GM18520 (cell line): ENCODE measurements around the gene ESRRA.
A peak's percentile ranks its signal among the peaks of the same experiment; 100 is the strongest.

Experiments used
- ATAC-seq: cut with Tn5 transposase; IDR thresholded peaks from one replicate; pipeline ENCODE4 v1.9.1; 2021; ENCODE audit not compliant: unreplicated experiment

ESRRA gene

DNA sequence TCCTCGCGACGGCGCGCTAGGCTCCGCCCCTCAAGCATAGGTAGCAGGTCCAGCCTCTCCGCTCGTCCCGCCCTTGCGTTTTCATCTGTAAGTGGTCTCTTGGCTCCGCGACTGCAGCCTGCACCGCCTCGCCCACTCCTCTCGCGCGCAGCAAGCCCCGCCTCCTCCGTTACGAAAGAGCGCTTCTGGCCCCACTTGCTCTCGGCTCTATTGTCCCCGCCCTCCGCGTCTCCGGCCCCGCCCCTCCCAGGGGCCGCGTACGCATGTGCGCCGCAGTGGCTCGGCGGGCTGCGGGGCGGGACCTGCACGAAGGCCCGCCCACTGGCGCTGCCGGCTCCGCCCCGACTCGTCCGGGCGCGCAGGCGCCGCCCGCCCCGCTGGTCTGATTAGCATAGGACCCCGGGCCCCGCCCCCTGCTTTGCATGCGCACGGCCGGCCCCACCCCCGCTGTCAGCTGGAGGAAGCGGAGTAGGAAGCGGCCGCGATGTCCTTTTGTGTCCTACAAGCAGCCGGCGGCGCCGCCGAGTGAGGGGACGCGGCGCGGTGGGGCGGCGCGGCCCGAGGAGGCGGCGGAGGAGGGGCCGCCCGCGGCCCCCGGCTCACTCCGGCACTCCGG lies at the start of gene ESRRA:
Gene ESRRA (plus strand): TSS at position 450 of the 616 bp plus-strand sequence. CDS start 1,656 bp downstream, outside the sequence.
- ATAC-seq: peak; percentile 65

DNA sequence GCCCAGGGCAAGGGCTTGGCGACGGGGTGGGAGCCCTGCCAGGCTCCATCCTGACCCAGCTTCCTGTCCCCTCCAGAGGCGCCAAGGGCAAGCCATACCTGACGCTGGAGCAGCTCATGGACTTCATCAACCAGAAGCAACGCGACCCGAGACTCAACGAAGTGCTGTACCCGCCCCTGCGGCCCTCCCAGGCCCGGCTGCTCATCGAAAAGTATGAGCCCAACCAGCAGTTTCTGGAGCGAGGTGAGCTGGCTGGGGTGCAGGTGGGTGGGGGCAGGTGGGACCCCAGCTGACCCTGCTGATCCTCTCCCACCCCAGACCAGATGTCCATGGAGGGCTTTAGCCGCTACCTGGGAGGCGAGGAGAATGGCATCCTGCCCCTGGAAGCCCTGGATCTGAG lies 49.0 kb upstream of the ESRRA start:
- ATAC-seq: no peak

DNA sequence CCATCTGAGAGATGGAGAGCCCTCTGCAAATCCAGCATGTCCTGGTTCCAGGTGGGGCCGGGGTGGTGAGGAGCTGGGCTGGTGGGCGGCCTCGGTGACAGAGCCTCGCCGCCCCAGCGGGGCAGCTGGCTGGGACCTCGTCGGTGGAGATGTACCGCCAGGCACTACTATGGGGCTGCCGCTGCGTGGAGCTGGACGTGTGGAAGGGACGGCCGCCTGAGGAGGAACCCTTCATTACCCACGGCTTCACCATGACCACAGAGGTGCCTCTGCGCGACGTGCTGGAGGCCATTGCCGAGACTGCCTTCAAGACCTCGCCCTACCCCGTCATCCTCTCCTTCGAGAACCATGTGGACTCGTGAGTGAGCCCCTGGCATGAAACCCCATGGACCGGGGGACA lies 47.0 kb upstream of the ESRRA start:
- no peak for ATAC-seq

DNA sequence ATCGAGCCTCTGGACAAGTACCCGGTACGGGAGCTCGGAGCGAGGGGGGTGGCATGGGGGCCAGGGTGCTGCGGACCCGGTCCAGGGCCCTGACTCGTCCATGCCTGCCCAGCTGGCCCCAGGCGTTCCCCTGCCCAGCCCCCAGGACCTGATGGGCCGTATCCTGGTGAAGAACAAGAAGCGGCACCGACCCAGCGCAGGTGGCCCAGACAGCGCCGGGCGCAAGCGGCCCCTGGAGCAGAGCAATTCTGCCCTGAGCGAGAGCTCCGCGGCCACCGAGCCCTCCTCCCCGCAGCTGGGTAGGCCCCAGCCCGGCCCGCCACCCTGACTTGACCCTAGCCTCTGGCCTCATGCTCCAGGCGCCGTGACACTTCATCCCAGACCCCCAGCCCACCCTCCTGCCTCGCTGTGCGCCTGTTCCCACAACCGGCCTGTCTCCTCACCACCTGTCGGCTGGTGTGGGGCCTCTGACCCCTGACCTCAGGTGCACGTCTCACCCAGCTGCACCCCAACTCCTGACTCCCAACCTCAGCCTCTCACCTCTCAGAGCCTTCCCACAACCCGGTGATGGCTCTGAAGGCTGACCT lies 46.3 kb upstream of the ESRRA start:
- ATAC-seq: no peak

DNA sequence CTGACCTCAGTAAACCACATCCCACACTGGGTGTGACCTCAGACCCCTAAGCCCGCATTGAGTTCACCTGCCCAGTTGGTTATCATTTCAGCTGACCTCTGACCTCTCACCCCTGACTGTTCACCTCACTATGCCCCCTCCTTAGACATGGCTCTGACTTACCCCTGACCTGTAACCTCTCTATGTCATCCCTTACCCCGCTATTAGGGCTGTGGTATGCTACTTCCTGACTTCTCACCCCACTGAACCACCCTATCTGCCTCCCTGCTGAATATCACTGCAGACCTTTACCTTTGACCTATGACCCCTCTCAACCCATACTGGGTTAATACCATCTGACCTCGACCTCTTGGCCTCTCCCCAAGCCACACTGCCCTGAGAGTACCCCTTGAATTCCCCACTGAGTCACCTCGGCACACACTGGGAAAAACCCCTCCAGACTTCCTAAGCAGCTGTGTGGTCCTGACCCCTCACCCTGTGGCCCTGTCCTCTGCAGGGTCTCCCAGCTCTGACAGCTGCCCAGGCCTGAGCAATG lies 45.7 kb upstream of the ESRRA start:
- no peak for ATAC-seq

DNA sequence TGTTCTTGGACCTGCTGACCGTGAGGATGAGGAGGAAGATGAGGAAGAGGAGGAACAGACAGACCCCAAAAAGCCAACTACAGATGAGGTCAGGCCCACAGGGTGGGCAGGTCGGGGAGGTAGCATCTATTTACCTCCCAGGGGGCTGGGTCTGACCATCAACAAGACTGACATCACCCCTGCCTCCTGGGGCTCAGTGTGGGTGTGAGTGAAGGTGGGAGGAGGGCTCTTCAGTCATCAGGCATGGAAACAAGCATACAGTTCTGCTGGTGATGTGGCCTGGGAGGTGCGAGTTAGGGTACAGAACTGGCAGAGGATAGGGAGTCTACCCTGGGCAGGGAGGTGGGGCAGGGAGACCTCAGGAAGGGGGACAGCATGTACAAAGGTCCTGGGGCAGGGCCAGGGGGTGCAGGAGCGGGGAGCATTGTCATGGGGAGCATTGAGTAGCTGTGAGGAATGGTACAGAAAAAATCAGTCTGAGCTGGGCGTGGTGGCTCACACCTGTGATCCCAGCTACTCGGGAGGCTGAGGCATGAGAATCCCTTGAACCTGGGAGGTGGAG lies 45.1 kb upstream of the ESRRA start:
- ATAC-seq: no peak

DNA sequence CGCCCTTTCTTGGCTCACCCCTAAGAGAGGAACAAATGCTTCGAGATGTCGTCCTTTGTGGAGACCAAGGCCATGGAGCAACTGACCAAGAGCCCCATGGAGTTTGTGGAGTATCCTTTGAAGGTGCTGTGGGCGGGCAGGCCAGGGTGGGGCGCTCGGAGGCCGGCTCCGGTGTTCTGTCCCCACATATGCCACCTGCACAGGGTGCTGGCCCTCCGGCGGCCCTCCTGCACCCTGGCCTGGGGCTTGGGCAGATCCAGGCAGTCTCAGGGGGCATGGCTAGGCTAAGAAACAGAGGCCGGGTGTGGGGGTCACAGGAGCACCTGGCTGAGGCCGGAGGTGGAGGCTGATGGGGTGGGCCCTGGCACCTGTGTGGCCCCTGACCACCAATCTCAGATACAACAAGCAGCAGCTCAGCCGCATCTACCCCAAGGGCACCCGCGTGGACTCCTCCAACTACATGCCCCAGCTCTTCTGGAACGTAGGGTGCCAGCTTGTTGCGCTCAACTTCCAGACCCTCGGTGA lies 43.7 kb upstream of the ESRRA start:
- ATAC-seq: no peak

DNA sequence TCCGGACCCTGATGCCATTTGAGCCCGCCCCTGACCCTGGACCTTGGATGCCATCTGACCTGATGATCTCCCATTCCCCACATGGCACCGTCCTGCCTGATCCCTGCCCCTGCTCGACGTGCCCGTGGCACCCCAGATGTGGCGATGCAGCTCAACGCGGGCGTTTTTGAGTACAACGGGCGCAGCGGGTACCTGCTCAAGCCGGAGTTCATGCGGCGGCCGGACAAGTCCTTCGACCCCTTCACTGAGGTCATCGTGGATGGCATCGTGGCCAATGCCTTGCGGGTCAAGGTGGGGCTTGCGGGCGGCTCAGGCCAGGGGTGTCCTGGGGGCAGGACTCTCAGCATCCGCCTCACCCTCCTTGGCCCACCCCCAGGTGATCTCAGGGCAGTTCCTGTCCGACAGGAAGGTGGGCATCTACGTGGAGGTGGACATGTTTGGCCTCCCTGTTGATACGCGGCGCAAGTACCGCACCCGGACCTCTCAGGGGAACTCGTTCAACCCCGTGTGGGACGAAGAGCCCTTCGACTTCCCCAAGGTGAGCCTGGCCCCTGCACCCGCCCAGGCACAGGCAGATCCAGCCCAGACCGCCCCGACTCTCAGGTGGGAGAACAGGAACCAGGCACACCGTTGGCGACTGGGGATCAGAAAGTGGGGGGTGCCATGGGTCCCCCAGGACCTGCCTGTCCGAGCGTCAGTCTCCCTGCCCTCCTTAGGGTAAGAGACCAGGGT lies 42.9 kb upstream of the ESRRA start:
- no peak for ATAC-seq

DNA sequence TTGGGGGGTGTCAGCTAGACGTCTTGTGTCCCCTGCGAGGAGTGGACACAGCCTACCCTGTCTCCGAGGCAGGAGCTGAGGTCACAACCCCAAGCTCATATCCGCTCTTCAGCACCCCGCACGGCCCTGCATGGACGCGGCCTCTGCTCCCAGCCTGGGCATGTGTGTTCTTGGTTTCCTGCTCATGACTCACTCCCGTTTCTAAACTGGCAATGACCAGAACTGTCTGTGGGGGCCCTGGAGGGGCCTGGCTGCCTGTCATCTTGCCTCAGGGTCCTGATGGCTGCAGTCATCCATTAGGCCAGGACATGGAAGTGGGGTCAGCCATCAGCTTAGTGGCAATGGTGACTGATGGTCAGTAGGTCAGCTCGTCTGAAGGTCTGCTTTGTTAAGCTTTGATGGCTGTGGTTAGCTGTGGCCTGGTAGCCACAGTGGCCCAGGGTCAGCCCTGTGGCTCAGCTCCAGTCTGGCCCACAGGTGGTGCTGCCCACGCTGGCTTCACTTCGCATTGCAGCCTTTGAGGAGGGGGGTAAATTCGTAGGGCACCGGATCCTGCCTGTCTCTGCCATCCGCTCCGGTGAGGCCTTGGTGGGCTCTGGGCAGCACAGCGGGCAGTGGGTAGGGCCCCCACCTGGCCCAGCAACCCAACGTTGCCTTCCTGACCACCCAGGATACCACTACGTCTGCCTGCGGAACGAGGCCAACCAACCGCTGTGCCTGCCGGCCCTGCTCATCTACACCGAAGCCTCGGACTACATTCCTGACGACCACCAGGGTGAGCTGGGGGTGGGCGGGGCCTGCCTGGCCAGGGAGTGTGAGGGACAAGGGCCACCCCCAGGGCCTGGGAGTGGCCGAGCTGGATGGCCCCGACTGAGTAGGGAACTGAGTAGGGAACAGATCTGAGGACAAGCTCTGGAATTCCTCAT lies 42.0 kb upstream of the ESRRA start:
- ATAC-seq: no peak

DNA sequence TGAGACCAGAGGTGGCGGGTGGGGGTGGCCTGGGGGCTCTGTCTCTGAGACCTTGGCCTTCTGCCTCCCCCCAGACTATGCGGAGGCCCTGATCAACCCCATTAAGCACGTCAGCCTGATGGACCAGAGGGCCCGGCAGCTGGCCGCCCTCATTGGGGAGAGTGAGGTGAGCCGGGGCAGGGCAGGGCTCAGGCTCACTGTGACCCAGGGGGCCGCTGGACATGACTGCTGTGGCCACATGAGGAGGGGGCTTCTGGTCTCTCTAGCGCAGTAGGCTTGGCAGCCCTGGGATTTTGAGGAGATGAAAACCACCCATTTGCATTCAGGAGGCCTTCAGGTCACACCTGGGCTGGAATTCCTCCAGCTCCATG lies 41.4 kb upstream of the ESRRA start:
- ATAC-seq: no peak

DNA sequence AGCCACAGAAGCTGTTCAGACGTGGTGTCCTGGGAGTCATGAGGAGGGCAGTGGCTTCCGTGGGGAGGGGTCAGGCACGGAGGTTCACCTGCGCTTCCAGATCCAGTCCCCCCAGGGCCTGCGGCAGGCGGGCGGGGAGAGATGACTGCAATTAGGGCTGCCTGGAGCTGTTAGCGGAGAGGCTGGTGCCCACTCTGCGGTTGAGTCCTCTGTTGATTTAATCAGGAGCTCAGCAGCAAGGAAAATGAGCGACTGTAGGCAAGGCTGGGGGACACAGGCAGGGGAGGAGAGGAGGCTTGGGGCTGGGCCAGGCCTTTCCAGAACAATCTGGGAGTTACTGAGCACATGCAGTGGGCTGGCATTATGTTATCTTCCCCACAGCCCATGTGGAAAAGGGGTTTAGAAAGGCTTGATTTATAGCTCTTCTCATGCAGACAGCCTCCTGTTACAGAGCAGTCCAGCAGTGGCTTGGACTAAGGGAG lies 40.9 kb upstream of the ESRRA start:
- no peak for ATAC-seq

DNA sequence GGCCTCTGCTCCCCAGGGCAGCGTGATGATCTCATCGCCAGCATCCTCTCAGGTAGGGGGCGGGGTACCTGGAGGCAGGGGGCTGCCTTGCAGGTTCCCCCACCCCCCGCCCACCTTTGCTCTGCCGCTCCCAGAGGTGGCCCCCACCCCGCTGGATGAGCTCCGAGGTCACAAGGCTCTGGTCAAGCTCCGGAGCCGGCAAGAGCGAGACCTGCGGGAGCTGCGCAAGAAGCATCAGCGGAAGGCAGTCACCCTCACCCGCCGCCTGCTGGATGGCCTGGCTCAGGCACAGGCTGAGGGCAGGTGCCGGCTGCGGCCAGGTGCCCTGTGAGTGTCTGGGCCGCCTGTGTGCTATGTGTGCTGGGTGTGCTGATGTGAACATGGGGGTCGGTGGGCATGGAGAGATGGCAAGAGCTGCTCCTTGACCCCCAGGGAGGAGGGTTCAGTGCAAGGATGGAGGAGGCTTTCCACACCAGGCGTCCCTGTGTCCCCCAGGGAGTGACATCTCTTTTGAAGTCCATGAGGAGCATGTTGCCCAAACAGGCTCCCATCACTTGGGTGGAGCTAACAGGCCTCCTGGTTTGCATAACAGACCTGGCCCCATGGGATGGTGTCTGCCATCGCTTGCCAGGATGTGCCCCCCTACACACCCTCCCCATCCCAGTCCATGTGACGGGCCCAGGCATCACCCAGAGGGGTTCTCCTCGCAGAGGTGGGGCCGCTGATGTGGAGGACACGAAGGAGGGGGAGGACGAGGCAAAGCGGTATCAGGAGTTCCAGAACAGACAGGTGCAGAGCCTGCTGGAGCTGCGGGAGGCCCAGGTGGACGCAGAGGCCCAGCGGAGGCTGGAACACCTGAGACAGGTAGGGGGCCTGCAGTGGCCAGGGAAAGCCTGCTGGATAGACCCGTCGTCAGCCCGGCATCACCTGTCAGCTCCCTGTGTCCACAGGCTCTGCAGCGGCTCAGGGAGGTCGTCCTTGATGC lies 39.9 kb upstream of the ESRRA start:
- ATAC-seq: no peak

DNA sequence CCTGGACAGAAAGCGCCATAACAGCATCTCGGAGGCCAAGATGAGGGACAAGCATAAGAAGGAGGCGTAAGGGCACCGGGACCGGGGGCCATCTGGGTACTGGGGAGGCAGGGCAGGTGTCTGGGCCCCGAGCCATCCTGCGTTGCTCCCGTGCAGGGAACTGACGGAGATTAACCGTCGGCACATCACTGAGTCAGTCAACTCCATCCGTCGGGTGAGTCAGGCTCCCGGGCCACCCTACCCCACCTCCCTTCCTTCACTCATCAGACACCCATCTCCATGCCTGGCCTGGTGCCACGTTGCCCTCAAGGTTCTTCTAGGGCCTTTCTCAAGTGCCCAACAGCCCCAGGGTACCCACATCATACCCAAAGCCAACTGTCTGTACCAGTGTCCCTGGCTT lies 39.0 kb upstream of the ESRRA start:
- ATAC-seq: no peak

DNA sequence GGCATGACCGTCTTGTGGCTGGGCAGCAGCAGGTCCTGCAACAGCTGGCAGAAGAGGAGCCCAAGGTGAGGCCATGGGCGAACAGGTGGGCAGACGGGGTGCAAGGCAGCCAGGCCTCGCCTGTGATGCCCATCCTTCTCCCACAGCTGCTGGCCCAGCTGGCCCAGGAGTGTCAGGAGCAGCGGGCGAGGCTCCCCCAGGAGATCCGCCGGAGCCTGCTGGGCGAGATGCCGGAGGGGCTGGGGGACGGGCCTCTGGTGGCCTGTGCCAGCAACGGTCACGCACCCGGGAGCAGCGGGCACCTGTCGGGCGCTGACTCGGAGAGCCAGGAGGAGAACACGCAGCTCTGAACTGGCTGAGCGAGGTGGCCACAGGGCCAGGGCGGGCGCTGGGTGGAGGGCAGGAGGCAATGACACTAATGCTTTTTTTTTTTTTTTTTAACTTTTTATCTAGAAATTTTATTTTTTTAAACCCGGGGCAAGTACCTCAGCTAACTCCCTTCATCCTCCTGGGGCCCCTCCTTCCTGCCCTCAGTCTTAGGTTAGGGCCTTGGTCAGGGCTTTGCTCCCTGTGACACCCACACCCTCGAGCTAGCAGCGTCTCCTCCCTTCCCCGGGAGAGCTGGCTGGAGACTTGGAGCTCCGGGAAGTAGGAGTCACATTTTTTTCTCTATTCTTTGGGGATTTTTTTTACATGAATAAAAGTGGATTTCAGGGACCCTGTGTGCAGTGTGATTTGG lies 37.9 kb upstream of the ESRRA start:
- no peak for ATAC-seq

DNA sequence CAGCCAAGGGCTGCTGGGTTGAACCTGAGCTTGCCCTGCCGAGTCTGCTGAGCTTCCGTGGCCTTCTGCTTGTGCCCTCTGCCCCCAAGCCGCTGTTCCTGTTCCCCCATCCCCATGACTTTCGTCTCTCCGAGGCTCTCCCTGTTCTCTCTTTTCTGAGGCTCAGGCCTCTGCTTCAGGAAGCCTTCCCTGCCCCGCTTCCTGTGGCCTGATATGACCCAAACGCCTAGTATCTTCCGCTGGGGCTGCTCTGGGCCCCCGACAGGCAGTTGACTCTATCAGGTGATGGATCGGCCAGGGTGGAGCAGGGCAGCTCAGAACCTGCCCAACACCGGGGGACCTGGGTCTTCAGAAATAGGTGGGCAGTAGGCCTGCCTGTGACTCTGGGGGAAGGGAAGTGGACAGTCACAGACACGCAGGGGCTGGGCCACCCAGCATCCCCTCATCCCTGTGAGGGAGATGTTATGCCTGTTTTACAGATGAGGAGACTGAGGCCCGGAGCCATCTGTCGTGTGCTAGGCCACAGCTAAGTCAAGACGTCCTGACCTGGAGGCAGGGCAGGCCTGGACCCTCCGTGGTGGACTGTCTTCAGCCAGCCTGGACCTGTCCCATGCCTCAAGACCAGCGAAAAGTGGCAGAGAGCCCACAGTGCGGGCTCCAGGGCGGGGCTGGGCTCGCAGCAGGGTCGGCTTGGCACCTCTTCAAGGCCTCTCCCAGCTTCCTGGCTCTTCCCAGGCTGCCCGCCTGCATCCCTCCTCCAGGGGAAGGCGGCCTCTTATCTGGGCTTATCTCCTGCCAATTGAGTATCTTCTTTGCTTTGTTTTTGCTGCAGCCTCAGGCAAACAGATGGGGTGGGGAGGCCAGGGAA lies 37.1 kb upstream of the ESRRA start:
- no peak for ATAC-seq

DNA sequence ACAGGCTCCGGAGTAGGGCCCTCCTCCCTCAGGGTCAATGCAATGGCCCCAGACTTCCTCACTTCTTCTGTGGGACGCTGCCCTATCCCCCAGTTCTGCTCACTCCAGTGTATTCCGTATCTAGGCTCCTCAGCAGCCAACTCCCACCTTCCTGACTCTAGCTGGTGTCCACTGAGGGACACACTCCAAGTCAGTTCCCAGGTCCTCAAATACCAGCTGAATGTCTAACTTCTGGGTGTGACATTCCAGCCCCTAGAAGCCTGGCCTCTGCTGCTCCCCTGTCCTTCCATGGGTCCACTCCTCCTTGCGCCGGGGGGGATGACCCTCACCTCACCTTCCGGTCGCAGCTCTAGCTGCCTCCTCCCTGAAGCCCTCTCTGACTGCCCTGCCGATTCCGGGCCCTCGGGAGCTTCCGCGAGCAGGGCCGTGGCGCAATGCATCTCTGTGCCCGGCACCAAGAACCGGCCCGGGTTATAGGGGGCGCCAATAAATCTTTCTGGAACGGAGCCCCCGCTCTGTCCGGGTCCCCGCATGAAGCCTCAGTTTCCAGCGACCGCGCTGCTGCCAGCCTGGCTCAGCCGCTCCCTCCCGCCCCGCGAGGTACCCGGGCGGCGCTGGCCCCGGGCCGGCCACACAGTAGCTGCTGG lies 36.3 kb upstream of the ESRRA start:
- peak; percentile 5 for ATAC-seq

DNA sequence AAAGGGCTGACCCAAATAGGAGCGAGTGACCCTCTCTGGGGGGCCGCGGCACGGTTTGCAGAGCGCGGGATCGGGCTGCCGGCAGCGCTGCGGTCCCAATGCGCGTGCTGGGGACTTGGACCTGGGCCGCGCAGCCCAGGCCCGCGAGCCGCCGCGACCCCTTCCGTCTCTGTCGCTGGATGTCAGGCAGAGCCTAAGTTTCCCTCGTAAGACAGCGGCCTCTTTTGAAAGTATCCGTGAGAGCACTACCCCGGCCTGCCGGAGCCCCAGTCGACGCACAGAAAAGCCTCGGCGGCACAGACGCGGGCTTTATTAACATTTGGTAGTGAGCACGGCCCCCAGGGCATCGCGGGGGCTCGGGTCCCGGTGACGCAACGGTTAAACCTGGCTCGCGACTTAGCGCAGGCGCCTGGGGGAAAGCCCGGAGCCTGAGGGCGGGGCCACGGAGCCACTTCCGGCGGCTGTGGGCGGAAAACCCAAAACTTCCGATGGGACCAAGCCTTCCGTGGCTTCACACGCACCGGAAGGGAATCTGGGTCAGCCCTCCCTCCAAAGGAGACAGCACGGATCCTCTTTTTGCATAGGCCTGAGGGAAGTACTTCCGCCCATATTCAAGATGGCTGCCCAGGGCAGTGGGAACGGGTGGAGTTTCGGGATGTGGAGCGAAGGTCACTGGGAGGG lies 35.6 kb upstream of the ESRRA start:
- peak; percentile 72 for ATAC-seq
